H9 (cell line): ENCODE results near the gene RASGRP3. TPM values are rescaled to one million over a fixed set of nuclear protein-coding genes. Genes with fewer than 3 reads are reported as not detected.

Source experiments
- DNase-seq: peaks from one replicate; pipeline ENCODE4 v3.0.0-alpha.2; 2017
- H2AFZ ChIP-seq: one replicate; pipeline ENCODE4 v1.6.1; 2013; ENCODE audit warnings: mild to moderate bottlenecking, low read length, control low read depth, moderate library complexity
- H2AK5ac ChIP-seq: 2 replicates; pipeline ENCODE4 v1.6.1; 2013; ENCODE audit warnings: low read length, control low read depth, mixed read lengths; ENCODE audit not compliant: insufficient read length
- H2BK120ac ChIP-seq: one replicate; pipeline ENCODE4 v1.6.1; 2013; ENCODE audit warnings: low read depth, mild to moderate bottlenecking, low read length, control low read depth, inconsistent platforms; ENCODE audit not compliant: poor library complexity, severe bottlenecking
- H2BK12ac ChIP-seq: 2 replicates; pipeline ENCODE4 v1.6.1; 2013; ENCODE audit warnings: low read length, control low read depth, mixed read lengths, low read depth; ENCODE audit not compliant: insufficient read length
- H2BK15ac ChIP-seq: 2 replicates; pipeline ENCODE4 v1.6.1; 2013; ENCODE audit warnings: low read depth, low read length, control low read depth
- H2BK20ac ChIP-seq: one replicate; pipeline ENCODE4 v1.6.1; 2013; ENCODE audit warnings: low read depth, mild to moderate bottlenecking, low read length, control low read depth, inconsistent platforms; ENCODE audit not compliant: poor library complexity, severe bottlenecking
- H2BK5ac ChIP-seq: 2 replicates; pipeline ENCODE4 v1.6.1; 2013; ENCODE audit warnings: low read length, control low read depth, mixed read lengths; ENCODE audit not compliant: insufficient read length
- H3K14ac ChIP-seq: 2 replicates; pipeline ENCODE4 v1.6.1; 2013; ENCODE audit warnings: low read length, control low read depth; ENCODE audit not compliant: insufficient read depth
- H3K18ac ChIP-seq: 2 replicates; pipeline ENCODE4 v1.6.1; 2013; ENCODE audit warnings: low read depth, mild to moderate bottlenecking, mixed read lengths, low read length, control low read depth; ENCODE audit not compliant: insufficient read length
- H3K23ac ChIP-seq: 2 replicates; pipeline ENCODE4 v1.6.1; 2013; ENCODE audit warnings: low read length, control low read depth, mixed read lengths, low read depth; ENCODE audit not compliant: insufficient read length
- H3K23me2 ChIP-seq: 2 replicates; pipeline ENCODE4 v1.6.1; 2013; ENCODE audit warnings: low read depth, mild to moderate bottlenecking, mixed read lengths, low read length, control low read depth; ENCODE audit not compliant: insufficient read length, poor library complexity, severe bottlenecking
- H3K27ac ChIP-seq: 2 replicates; pipeline ENCODE4 v1.5.1; 2013; ENCODE audit warnings: low read length, control low read depth, mixed read lengths, low read depth; ENCODE audit not compliant: insufficient read length
- H3K27me3 ChIP-seq: 2 replicates; pipeline ENCODE4 v1.6.1; 2013; ENCODE audit warnings: low read length, control low read depth, inconsistent platforms; ENCODE audit not compliant: insufficient read depth
- H3K4ac ChIP-seq: 2 replicates; pipeline ENCODE4 v1.6.1; 2013; ENCODE audit warnings: low read depth, mild to moderate bottlenecking, control low read depth, inconsistent platforms, low read length, moderate library complexity
- H3K4me1 ChIP-seq: 2 replicates; pipeline ENCODE4 v1.6.1; 2013; ENCODE audit warnings: low read length, control low read depth, inconsistent platforms; ENCODE audit not compliant: insufficient read depth
- H3K4me2 ChIP-seq: 2 replicates; pipeline ENCODE4 v1.6.1; 2013; ENCODE audit warnings: low read length, control low read depth, mixed read lengths; ENCODE audit not compliant: insufficient read length, insufficient read depth
- H3K56ac ChIP-seq: 2 replicates; pipeline ENCODE4 v1.6.1; 2013; ENCODE audit warnings: low read depth, mild to moderate bottlenecking, mixed read lengths, low read length, control low read depth; ENCODE audit not compliant: insufficient read length
- H3K79me1 ChIP-seq: 2 replicates; pipeline ENCODE4 v1.6.1; 2013; ENCODE audit warnings: low read depth, mild to moderate bottlenecking, moderate library complexity, low read length, control low read depth, inconsistent platforms; ENCODE audit not compliant: insufficient read depth, poor library complexity, severe bottlenecking
- H3K79me2 ChIP-seq: 2 replicates; pipeline ENCODE4 v1.6.1; 2013; ENCODE audit warnings: low read length, control low read depth, inconsistent platforms; ENCODE audit not compliant: insufficient read depth
- H3K9ac ChIP-seq: 2 replicates; pipeline ENCODE4 v1.6.1; 2013; ENCODE audit warnings: low read length, control low read depth, mixed read lengths; ENCODE audit not compliant: insufficient read length; ENCODE audit errors: extremely low read depth
- H3K9me3 ChIP-seq: one replicate; pipeline ENCODE4 v1.6.1; 2013; ENCODE audit warnings: low read depth, low read length, inconsistent platforms; ENCODE audit not compliant: control insufficient read depth
- H3T11ph ChIP-seq: one replicate; pipeline ENCODE4 v1.6.1; 2013; ENCODE audit warnings: mild to moderate bottlenecking, low read length, control low read depth, inconsistent platforms
- H4K20me1 ChIP-seq: one replicate; pipeline ENCODE4 v1.6.1; 2013; ENCODE audit not compliant: control insufficient read depth, insufficient read length, insufficient read depth
- H4K5ac ChIP-seq: 2 replicates; pipeline ENCODE4 v1.6.1; 2013; ENCODE audit warnings: low read depth, mild to moderate bottlenecking, mixed read lengths, low read length, control low read depth; ENCODE audit not compliant: insufficient read length
- H4K8ac ChIP-seq: replicated peaks from 2 replicates; pipeline ENCODE4 v1.6.1; 2013; ENCODE audit warnings: low read length, control low read depth, mixed read lengths, low read depth; ENCODE audit not compliant: insufficient read length
- H4K91ac ChIP-seq: 2 replicates; pipeline ENCODE4 v1.6.1; 2013; ENCODE audit warnings: low read depth, mild to moderate bottlenecking, moderate library complexity, mixed read lengths, low read length, control low read depth; ENCODE audit not compliant: insufficient read length
- H3K27ac Mint-ChIP-seq, 3 experiments: 2 replicates in 2 of 3; 3 replicates in 1 of 3; pipeline ENCODE4 v1.8.0; 2020 to 2021; ENCODE audit warnings: mixed read lengths in 3 of 3, mild to moderate bottlenecking in 1 of 3, moderate library complexity in 1 of 3
- H3K27me3 Mint-ChIP-seq: 2 replicates; pipeline ENCODE4 v1.8.0; 2021; ENCODE audit warnings: low read depth, mild to moderate bottlenecking, moderate library complexity, mixed read lengths
- H3K36me3 Mint-ChIP-seq, 3 experiments: 2 replicates in 2 of 3; 3 replicates in 1 of 3; pipeline ENCODE4 v1.8.0; 2020 to 2021; ENCODE audit warnings: low read depth in 3 of 3, mixed read lengths in 3 of 3; ENCODE audit not compliant: insufficient read depth in 1 of 3
- H3K4me1 Mint-ChIP-seq, 2 experiments: 2 replicates each; pipeline ENCODE4 v1.8.0; 2020; ENCODE audit warnings: mixed read lengths in 2 of 2
- H3K4me3 Mint-ChIP-seq, 2 experiments: 2 replicates in 1 of 2; 3 replicates in 1 of 2; pipeline ENCODE4 v1.8.0; 2020 to 2021; ENCODE audit warnings: mild to moderate bottlenecking in 2 of 2, mixed read lengths in 2 of 2, moderate library complexity in 1 of 2
- H3K9me3 Mint-ChIP-seq, 2 experiments: 2 replicates in 1 of 2; 3 replicates in 1 of 2; pipeline ENCODE4 v1.8.0; 2020; ENCODE audit warnings: mild to moderate bottlenecking in 2 of 2, mixed read lengths in 2 of 2, moderate library complexity in 1 of 2
- WGBS: extraction: QIAGEN DNeasy Blood & Tissue Kit; methylation state at CpG from one replicate; pipeline ENCODE4 v1.1.7; 2013; ENCODE audit warnings: missing lambda C conversion rate, low lambda C conversion rate, mixed read lengths; ENCODE audit not compliant: insufficient read length; ENCODE audit errors: extremely low coverage; 5-methylcytosine and 5-hydroxymethylcytosine counted together
- total RNA-seq: library from RNA; stranded (reverse); gene quantifications from 2 replicates; pipeline ENCODE4 v1.2.1, GENCODE V29; 2021
- TF ChIP-seq, protein P1 (sequence below): fragments of 200-600 bp; sonication (generic); conservative IDR thresholded peaks from 3 replicates; pipeline ENCODE4 v1.8.0; 2021; ENCODE audit warnings: antibody characterized with exemption, mild to moderate bottlenecking

Gene RASGRP3
- total RNA-seq, 1 experiment from 2014 or later, result not detected

DNA sequence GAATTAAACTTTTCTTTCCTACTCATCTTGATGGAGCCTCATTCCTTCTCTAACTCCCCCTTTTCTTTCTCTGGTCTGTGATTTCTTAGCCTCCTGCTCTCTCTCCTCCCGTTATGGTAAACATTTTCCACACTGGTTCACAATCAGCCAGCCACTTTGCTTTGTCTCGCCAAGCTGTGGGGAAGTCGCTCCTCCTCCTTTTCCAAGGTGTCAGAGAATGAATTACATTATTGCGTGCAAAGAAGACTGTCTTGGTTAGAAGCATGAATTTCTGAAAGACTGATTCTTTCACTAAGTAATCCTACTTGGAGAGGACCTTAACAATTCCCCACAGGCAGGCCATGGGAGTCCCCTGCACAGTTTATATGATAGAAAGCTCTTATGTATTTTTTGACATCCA lies 46.1 kb downstream of the RASGRP3 start:
- Histone ChIP-seq H4K5ac (no peak overlapping the region), H2BK5ac (no peak overlapping the region), H3K79me2 (no peaks in the 10 kb centered on the region), H2AK5ac (no peak overlapping the region), H3K9me3 (no peaks in the 10 kb centered on the region), H2BK120ac (no peak overlapping the region), H4K91ac (no peak overlapping the region), H3K4me1 (no peaks in the 10 kb centered on the region), H3T11ph (no peak overlapping the region), H3K18ac (no peak overlapping the region), H4K20me1 (no peaks in the 10 kb centered on the region), H3K9ac (no peak overlapping the region), H3K27ac (no peak overlapping the region), H3K79me1 (no peaks in the 10 kb centered on the region), H3K27me3 (no peaks in the 10 kb centered on the region), H3K4ac (no peak overlapping the region), H3K4me2 (no peak overlapping the region), H2BK20ac (no peak overlapping the region), H2BK15ac (no peak overlapping the region), H3K23ac (no peak overlapping the region), H3K23me2 (no peaks in the 10 kb centered on the region), H4K8ac (no peak overlapping the region), H3K56ac (no peak overlapping the region), H2BK12ac (no peak overlapping the region), H2AFZ (no peak overlapping the region), H3K14ac (no peak overlapping the region)
- WGBS, result no CpG with 5 or more reads among the region's 4 CpGs
- Mint-ChIP-seq H3K27me3 (no peaks in the 10 kb centered on the region; the same call in 1 of the 2 replicates), H3K4me3 (no peak overlapping the region), H3K36me3 (no peaks in the 10 kb centered on the region), H3K27ac (0 out of 7 replicates have a peak overlapping the region, but pooled peaks of 1 of the 3 experiments have one; percentile 7), H3K4me1 (peaks cover 7 to 12% of the 10 kb centered on the region in 2 experiments), H3K9me3 (no peaks in the 10 kb centered on the region)
- TF ChIP-seq, protein P1, sequence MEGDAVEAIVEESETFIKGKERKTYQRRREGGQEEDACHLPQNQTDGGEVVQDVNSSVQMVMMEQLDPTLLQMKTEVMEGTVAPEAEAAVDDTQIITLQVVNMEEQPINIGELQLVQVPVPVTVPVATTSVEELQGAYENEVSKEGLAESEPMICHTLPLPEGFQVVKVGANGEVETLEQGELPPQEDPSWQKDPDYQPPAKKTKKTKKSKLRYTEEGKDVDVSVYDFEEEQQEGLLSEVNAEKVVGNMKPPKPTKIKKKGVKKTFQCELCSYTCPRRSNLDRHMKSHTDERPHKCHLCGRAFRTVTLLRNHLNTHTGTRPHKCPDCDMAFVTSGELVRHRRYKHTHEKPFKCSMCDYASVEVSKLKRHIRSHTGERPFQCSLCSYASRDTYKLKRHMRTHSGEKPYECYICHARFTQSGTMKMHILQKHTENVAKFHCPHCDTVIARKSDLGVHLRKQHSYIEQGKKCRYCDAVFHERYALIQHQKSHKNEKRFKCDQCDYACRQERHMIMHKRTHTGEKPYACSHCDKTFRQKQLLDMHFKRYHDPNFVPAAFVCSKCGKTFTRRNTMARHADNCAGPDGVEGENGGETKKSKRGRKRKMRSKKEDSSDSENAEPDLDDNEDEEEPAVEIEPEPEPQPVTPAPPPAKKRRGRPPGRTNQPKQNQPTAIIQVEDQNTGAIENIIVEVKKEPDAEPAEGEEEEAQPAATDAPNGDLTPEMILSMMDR, result no peak
- DNase-seq, result no peak
